MM.1S (cell line): Measurements from ENCODE around the gene KIRREL1.

Source experiments
- DNase-seq: peaks from one replicate; pipeline ENCODE4 v3.0.0-alpha.2; 2015
- H2AFZ ChIP-seq: fragments of 300-600 bp; sonication (generic); 2 replicates; pipeline ENCODE4 v1.6.0; 2016; ENCODE audit warnings: antibody characterized with exemption, low read length
- H3F3A ChIP-seq: fragments of 300-600 bp; sonication (generic); 2 replicates; pipeline ENCODE4 v1.6.1; 2016; ENCODE audit warnings: mild to moderate bottlenecking, antibody characterized with exemption, low read length, moderate library complexity, mixed read lengths; ENCODE audit not compliant: insufficient read depth
- H3K27ac ChIP-seq: fragments of 300-600 bp; sonication (generic); 2 replicates; pipeline ENCODE4 v1.5.1; 2016; ENCODE audit warnings: mild to moderate bottlenecking, low read length
- H3K27me3 ChIP-seq: fragments of 300-600 bp; sonication (generic); replicated peaks from 2 replicates; pipeline ENCODE4 v1.6.0; 2016; ENCODE audit warnings: low read length; ENCODE audit not compliant: insufficient read depth
- H3K36me3 ChIP-seq: fragments of 300-600 bp; sonication (generic); replicated peaks from 2 replicates; pipeline ENCODE4 v1.6.1; 2016; ENCODE audit warnings: mild to moderate bottlenecking, low read length, mixed read lengths; ENCODE audit not compliant: insufficient read depth
- H3K4me1 ChIP-seq: fragments of 300-600 bp; sonication (generic); 2 replicates; pipeline ENCODE4 v1.6.1; 2016; ENCODE audit warnings: low read length, mixed read lengths
- H3K4me2 ChIP-seq: fragments of 300-600 bp; sonication (generic); 2 replicates; pipeline ENCODE4 v1.6.0; 2016; ENCODE audit warnings: low read depth, low read length
- H3K4me3 ChIP-seq: fragments of 300-600 bp; sonication (generic); 2 replicates; pipeline ENCODE4 v1.5.1; 2016; ENCODE audit warnings: low read length, mixed read lengths
- H3K79me2 ChIP-seq: fragments of 300-600 bp; sonication (generic); 2 replicates; pipeline ENCODE4 v1.6.1; 2016; ENCODE audit warnings: mixed run types, low read length, mixed read lengths
- H3K9ac ChIP-seq: fragments of 300-600 bp; sonication (generic); 2 replicates; pipeline ENCODE4 v1.6.1; 2016; ENCODE audit warnings: low read length, mixed read lengths
- H3K9me2 ChIP-seq: fragments of 300-600 bp; sonication (generic); replicated peaks from 2 replicates; pipeline ENCODE4 v1.6.1; 2016; ENCODE audit warnings: mild to moderate bottlenecking, low read length, mixed read lengths; ENCODE audit not compliant: insufficient read depth
- H3K9me3 ChIP-seq: fragments of 300-600 bp; sonication (generic); replicated peaks from 2 replicates; pipeline ENCODE4 v1.6.1; 2016; ENCODE audit warnings: mild to moderate bottlenecking, low read length, mixed read lengths; ENCODE audit not compliant: insufficient read depth
- H4K20me1 ChIP-seq: fragments of 300-600 bp; sonication (generic); 2 replicates; pipeline ENCODE4 v1.6.1; 2016; ENCODE audit warnings: mild to moderate bottlenecking, low read length, moderate library complexity, mixed read lengths; ENCODE audit not compliant: insufficient read depth
- CTCF ChIP-seq: fragments of 300-600 bp; sonication (generic); IDR thresholded peaks from 2 replicates; pipeline ENCODE4 v1.5.1; 2016; ENCODE audit warnings: antibody characterized with exemption, low read length, mixed read lengths
- EZH2 ChIP-seq: fragments of 300-600 bp; sonication (generic); optimal IDR thresholded peaks from 2 replicates; pipeline ENCODE3; 2017; ENCODE audit warnings: low read depth, mild to moderate bottlenecking, antibody characterized with exemption, low read length, mixed read lengths
- EZH2phosphoT487 ChIP-seq: fragments of 300-600 bp; sonication (generic); IDR thresholded peaks from 2 replicates; pipeline ENCODE4 v1.6.1; 2018; ENCODE audit warnings: antibody characterized with exemption, low read length

The KIRREL1 gene

GRCh38 chr1:158043232-158043631 is 49.8 kb downstream of the KIRREL1 start:
- Histone ChIP-seq H3F3A (no peaks in the 10 kb centered on the region), H3K9ac (no peak overlapping the region), H3K27me3 (no peaks in the 10 kb centered on the region; the same call in 1 of the 2 replicates), H3K36me3 (no peaks in the 10 kb centered on the region), H3K9me2 (no peaks in the 10 kb centered on the region), H3K9me3 (no peaks in the 10 kb centered on the region), H4K20me1 (no peaks in the 10 kb centered on the region), H2AFZ (no peak overlapping the region), H3K79me2 (no peaks in the 10 kb centered on the region), H3K27ac (no peak overlapping the region), H3K4me2 (no peak overlapping the region), H3K4me1 (no peaks in the 10 kb centered on the region), H3K4me3 (no peak overlapping the region)
- no peak for DNase-seq
- TF ChIP-seq EZH2phosphoT487 (no peak), EZH2 (no peak), CTCF (no peak)

GRCh38 chr1:158045639-158046038 is 52.2 kb downstream of the KIRREL1 start:
- H3K4me2 ChIP-seq = no peak overlapping the region

GRCh38 chr1:158046715-158047510 is 53.5 kb downstream of the KIRREL1 start:
- DNase-seq = no peak
- Histone ChIP-seq H3K4me3 (no peak overlapping the region), H3K9me2 (no peaks in the 10 kb centered on the region), H3K27ac (no peak overlapping the region), H3K4me1 (no peaks in the 10 kb centered on the region), H3K36me3 (no peaks in the 10 kb centered on the region), H3F3A (no peaks in the 10 kb centered on the region), H3K9ac (no peak overlapping the region), H3K4me2 (no peak overlapping the region), H3K27me3 (no peaks in the 10 kb centered on the region; the same call in 1 of the 2 replicates), H3K79me2 (no peaks in the 10 kb centered on the region), H2AFZ (no peak overlapping the region), H4K20me1 (no peaks in the 10 kb centered on the region), H3K9me3 (no peaks in the 10 kb centered on the region)
- TF ChIP-seq EZH2 (no peak), EZH2phosphoT487 (no peak), CTCF (no peak)

More at GRCh38 chr1:158045639-158046038, 52.2 kb downstream of the KIRREL1 start:
- Histone ChIP-seq H3K27ac (no peak overlapping the region), H3K9me3 (no peaks in the 10 kb centered on the region), H3K36me3 (no peaks in the 10 kb centered on the region), H3K4me1 (no peaks in the 10 kb centered on the region), H3F3A (no peaks in the 10 kb centered on the region), H4K20me1 (no peaks in the 10 kb centered on the region), H3K79me2 (no peaks in the 10 kb centered on the region), H3K27me3 (no peaks in the 10 kb centered on the region; the same call in 1 of the 2 replicates), H3K9me2 (no peaks in the 10 kb centered on the region), H3K9ac (no peak overlapping the region), H3K4me3 (no peak overlapping the region), H2AFZ (no peak overlapping the region)
- TF ChIP-seq EZH2phosphoT487 = no peak
- no peak for TF ChIP-seq EZH2
- no peak for TF ChIP-seq CTCF
- DNase-seq = no peak
